Measurements from ENCODE around the gene PERM1. TPM values are rescaled to one million over a fixed set of nuclear protein-coding genes. Genes with fewer than 3 reads are reported as not detected.
"Not testable (repeated sequence)": the region's sequence is repeated elsewhere in the genome, so short reads cannot be mapped to it uniquely, and the experiment has no call there.

The PERM1 gene
- total and polyA plus RNA-seq, 7 donors = 13.9 to 249 (median 80.3) TPM

- H3K4me3 ChIP-seq = no peak overlapping the region
- H3K9me3 ChIP-seq = no peaks in the 10 kb centered on the region
- WGBS, 3 donors = 69 to 73% (median 71%) methylated on average over 6 of the region's 6 CpGs
- peaks cover 8 to 98% of the 10 kb centered on the region in 2 donors for H3K36me3 ChIP-seq (ENCODE audit: insufficient read depth in 1 of 2, low read depth in 1 of 2)
- TF ChIP-seq, protein P1, sequence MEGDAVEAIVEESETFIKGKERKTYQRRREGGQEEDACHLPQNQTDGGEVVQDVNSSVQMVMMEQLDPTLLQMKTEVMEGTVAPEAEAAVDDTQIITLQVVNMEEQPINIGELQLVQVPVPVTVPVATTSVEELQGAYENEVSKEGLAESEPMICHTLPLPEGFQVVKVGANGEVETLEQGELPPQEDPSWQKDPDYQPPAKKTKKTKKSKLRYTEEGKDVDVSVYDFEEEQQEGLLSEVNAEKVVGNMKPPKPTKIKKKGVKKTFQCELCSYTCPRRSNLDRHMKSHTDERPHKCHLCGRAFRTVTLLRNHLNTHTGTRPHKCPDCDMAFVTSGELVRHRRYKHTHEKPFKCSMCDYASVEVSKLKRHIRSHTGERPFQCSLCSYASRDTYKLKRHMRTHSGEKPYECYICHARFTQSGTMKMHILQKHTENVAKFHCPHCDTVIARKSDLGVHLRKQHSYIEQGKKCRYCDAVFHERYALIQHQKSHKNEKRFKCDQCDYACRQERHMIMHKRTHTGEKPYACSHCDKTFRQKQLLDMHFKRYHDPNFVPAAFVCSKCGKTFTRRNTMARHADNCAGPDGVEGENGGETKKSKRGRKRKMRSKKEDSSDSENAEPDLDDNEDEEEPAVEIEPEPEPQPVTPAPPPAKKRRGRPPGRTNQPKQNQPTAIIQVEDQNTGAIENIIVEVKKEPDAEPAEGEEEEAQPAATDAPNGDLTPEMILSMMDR (IDR thresholded peaks at IDR 0.05) = peak; percentile 6
- H3K27me3 ChIP-seq (ENCODE audit: insufficient read depth in 3 of 3, low read length in 2 of 3) = no peaks in the 10 kb centered on the region
- peak in 1 of 4 donors; percentile 16 for ATAC-seq
- intact Hi-C loops (cut with DNase I) = no loop called here
- H3K27ac ChIP-seq = no peak overlapping the region
- H3K4me1 ChIP-seq = no peaks in the 10 kb centered on the region
- DNase-seq = no peak
Measured at GRCh38 chr1:951364-951763, 30.5 kb downstream of the PERM1 start.

- WGBS, 3 donors = 90 to 93% (median 92%) methylated on average over 14 to 23 of the region's 23 CpGs
- DNase-seq (no peak), ATAC-seq (no peak)
- no peaks in the 10 kb centered on the region for H3K9me3 ChIP-seq
- H3K27me3 ChIP-seq (ENCODE audit: insufficient read depth in 3 of 3, low read length in 2 of 3) = no peaks in the 10 kb centered on the region
- TF ChIP-seq, protein P1 (IDR thresholded peaks at IDR 0.05) = no peak
- intact Hi-C loops (cut with DNase I) = no loop called here
- no peak overlapping the region for H3K27ac ChIP-seq
- H3K4me3 ChIP-seq = no peak overlapping the region
- H3K4me1 ChIP-seq = no peaks in the 10 kb centered on the region
- peaks cover 8 to 97% of the 10 kb centered on the region in 2 donors for H3K36me3 ChIP-seq (ENCODE audit: insufficient read depth in 1 of 2, low read depth in 1 of 2)
Measured at GRCh38 chr1:950881-951280, 31.0 kb downstream of the PERM1 start.

DNA sequence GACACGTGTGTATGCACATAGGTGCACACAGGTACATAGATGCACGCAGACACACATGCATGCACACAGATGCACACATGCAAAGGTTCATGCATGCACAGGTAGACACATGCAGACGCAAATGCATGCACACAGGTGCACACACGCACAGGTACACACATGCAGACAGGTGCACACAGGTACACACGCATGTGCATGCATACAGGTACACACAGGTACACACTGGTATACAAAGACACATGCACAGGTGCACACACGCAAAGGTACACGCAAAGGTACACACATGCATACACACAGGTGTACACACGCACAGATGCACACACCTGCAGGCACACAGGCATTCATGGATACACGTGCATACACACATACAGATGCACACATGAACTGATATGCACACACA lies 31.6 kb downstream of the PERM1 start:
- intact Hi-C loops (cut with DNase I) = no loop called here
- H3K27me3 ChIP-seq (ENCODE audit: insufficient read depth in 3 of 3, low read length in 2 of 3) = no peaks in the 10 kb centered on the region

GRCh38 chr1:947958-948357 lies 33.9 kb downstream of the PERM1 start:
- DNase-seq (no peak), ATAC-seq (no peak)
- Histone ChIP-seq H3K27me3 (ENCODE audit: insufficient read depth in 3 of 3, low read length in 2 of 3) (peaks cover 0 to 8% (median 2%) of the 10 kb centered on the region in 3 donors), H3K27ac (no peak overlapping the region), H3K4me1 (peaks cover under 1% of the 10 kb centered on the region), H3K9me3 (no peaks in the 10 kb centered on the region), H3K4me3 (no peak overlapping the region), H3K36me3 (ENCODE audit: insufficient read depth in 1 of 2, low read depth in 1 of 2) (peaks cover 5 to 82% of the 10 kb centered on the region in 2 donors)
- TF ChIP-seq, protein P1 (IDR thresholded peaks at IDR 0.05) = no peak
- 91 to 94% (median 93%) methylated on average over 14 to 15 of the region's 15 CpGs for WGBS, 3 donors
- intact Hi-C loops (cut with DNase I) = no loop called here

More for the DNA sequence above, 31.6 kb downstream of the PERM1 start:
- H3K27ac ChIP-seq = no peak overlapping the region
- H3K9me3 ChIP-seq = no peaks in the 10 kb centered on the region
- ATAC-seq (no peak), DNase-seq (no peak)
- 86 to 93% (median 93%) methylated on average over 9 of the region's 9 CpGs for WGBS, 3 donors
- no peaks in the 10 kb centered on the region for H3K4me1 ChIP-seq
- TF ChIP-seq, protein P1 (IDR thresholded peaks at IDR 0.05) = no peak
- H3K4me3 ChIP-seq = no peak overlapping the region
- peaks cover 8 to 96% of the 10 kb centered on the region in 2 donors for H3K36me3 ChIP-seq (ENCODE audit: insufficient read depth in 1 of 2, low read depth in 1 of 2)

GRCh38 chr1:946811-947210 lies 35.1 kb downstream of the PERM1 start:
- H3K4me1 ChIP-seq; H3K4me3 ChIP-seq; H3K9me3 ChIP-seq; intact Hi-C loops (cut with DNase I); H3K27ac ChIP-seq; DNase-seq; ATAC-seq: not testable (repeated sequence)
- Histone ChIP-seq H3K27me3 (ENCODE audit: insufficient read depth in 3 of 3, low read length in 2 of 3) (peaks cover 0 to 20% (median 10%) of the 10 kb centered on the region in 3 donors), H3K36me3 (ENCODE audit: insufficient read depth in 1 of 2, low read depth in 1 of 2) (peaks cover 5 to 71% of the 10 kb centered on the region in 2 donors)
- 92 to 94% (median 93%) methylated on average over 10 to 13 of the region's 13 CpGs for WGBS, 3 donors
